Ishikawa (cell line): ENCODE data around the gene TCF7L2.

Experiments
- EP300 ChIP-seq: IDR thresholded peaks from 2 replicates; pipeline ENCODE4 v1.6.1; 2012; ENCODE audit warnings: borderline replicate concordance
- NFIC ChIP-seq: IDR thresholded peaks from 2 replicates; pipeline ENCODE4 v1.6.1; 2012
- TCF12 ChIP-seq: IDR thresholded peaks from 2 replicates; pipeline ENCODE4 v1.6.1; 2012; ENCODE audit warnings: low read depth
- YY1 ChIP-seq: IDR thresholded peaks from 2 replicates; pipeline ENCODE4 v1.6.1; 2012; ENCODE audit warnings: low read depth
- TF ChIP-seq, protein P1 (sequence below): IDR thresholded peaks from 2 replicates; pipeline ENCODE4 v1.6.1; 2012

GRCh38 chr10:112956631-112957350 lies 6.7 kb downstream of the TCF7L2 start:
- TF ChIP-seq NFIC (no peak), EP300 (no peak), YY1 (no peak), TCF12 (no peak)
- TF ChIP-seq, protein P1, sequence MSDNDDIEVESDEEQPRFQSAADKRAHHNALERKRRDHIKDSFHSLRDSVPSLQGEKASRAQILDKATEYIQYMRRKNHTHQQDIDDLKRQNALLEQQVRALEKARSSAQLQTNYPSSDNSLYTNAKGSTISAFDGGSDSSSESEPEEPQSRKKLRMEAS = no peak
